ENCODE data around the gene CCDC60. TPM values are rescaled to one million over a fixed set of nuclear protein-coding genes. Genes with fewer than 3 reads are reported as not detected.

The CCDC60 gene
- total and polyA plus RNA-seq, 4 experiments from 2014 or later: not detected

GRCh38 chr12:119440803-119441360 lies 106.4 kb downstream of the CCDC60 start:
- Mint-ChIP-seq H3K27ac (no peak overlapping the region), H3K9me3 (no peaks in the 10 kb centered on the region), H3K4me1 (peaks cover 0 to 3% (median 0%) of the 10 kb centered on the region in 4 donors), H3K36me3 (no peaks in the 10 kb centered on the region), H3K4me3 (no peak overlapping the region), H3K27me3 (peaks cover 12 to 21% of the 10 kb centered on the region in 2 donors)
- no peaks in the 10 kb centered on the region for H3K36me3 ChIP-seq (ENCODE audit: insufficient read depth, low read length)
- H3K27me3 ChIP-seq (ENCODE audit: insufficient read depth, low read length): no peaks in the 10 kb centered on the region
- CTCF ChIA-PET (ENCODE audit: partially characterized antibody): interaction anchor here (4.3 kb wide), 1 partner anchor 7 kb away, joined by 15 read pairs; no protein-coding TSS in a partner anchor
- DNase-seq: no peak
- no peaks in the 10 kb centered on the region for H3K4me1 ChIP-seq (ENCODE audit: insufficient read depth, low read length)
- POLR2A ChIA-PET (ENCODE audit: partially characterized antibody): no interaction called here
- no peaks in the 10 kb centered on the region for H3K9me3 ChIP-seq (ENCODE audit: control insufficient read depth in 1 of 2, low read length in 2 of 2)
- H3K27ac ChIP-seq (ENCODE audit: low read depth, low read length): no peak overlapping the region
- H3K4me3 ChIP-seq (ENCODE audit: low read length in 2 of 2): no peak overlapping the region
- intact Hi-C loops (cut with micrococcal nuclease): loop anchor here (10.0 kb wide), 1 partner anchor 214 kb away; no protein-coding TSS in a partner anchor

- POLR2A ChIA-PET (ENCODE audit: partially characterized antibody): no interaction called here
- no peaks in the 10 kb centered on the region for H3K9me3 ChIP-seq (ENCODE audit: control insufficient read depth in 1 of 2, low read length in 2 of 2)
- intact Hi-C loops (cut with micrococcal nuclease): loop anchor here (10.0 kb wide), 1 partner anchor 210 kb away; no protein-coding TSS in a partner anchor
- peak in 4 of 5 donors; percentile 3 to 8 (median 6) for DNase-seq
- no peaks in the 10 kb centered on the region for H3K27me3 ChIP-seq (ENCODE audit: insufficient read depth, low read length)
- H3K4me3 ChIP-seq (ENCODE audit: low read length in 2 of 2): no peak overlapping the region
- peaks cover 4 to 15% of the 10 kb centered on the region in 2 donors for H3K27me3 Mint-ChIP-seq
- no peak overlapping the region for H3K27ac ChIP-seq (ENCODE audit: low read depth, low read length)
- H3K27ac Mint-ChIP-seq: no peak overlapping the region
- H3K4me1 Mint-ChIP-seq: peaks cover 0 to 3% (median 0%) of the 10 kb centered on the region in 4 donors
- CTCF ChIA-PET (ENCODE audit: partially characterized antibody): interaction anchor here (0.9 to 4.3 kb wide), 4 partner anchors 8 to 100 kb away, joined by 3 to 15 read pairs (median 5); no protein-coding TSS in a partner anchor
- no peaks in the 10 kb centered on the region for H3K9me3 Mint-ChIP-seq
- H3K36me3 Mint-ChIP-seq: no peaks in the 10 kb centered on the region
- no peaks in the 10 kb centered on the region for H3K4me1 ChIP-seq (ENCODE audit: insufficient read depth, low read length)
- H3K4me3 Mint-ChIP-seq: no peak overlapping the region
- H3K36me3 ChIP-seq (ENCODE audit: insufficient read depth, low read length): no peaks in the 10 kb centered on the region
Observed at GRCh38 chr12:119444462-119445044, 110.0 kb downstream of the CCDC60 start.

- no peak overlapping the region for H3K4me3 ChIP-seq (ENCODE audit: low read length in 2 of 2)
- Mint-ChIP-seq H3K9me3 (no peaks in the 10 kb centered on the region), H3K36me3 (no peaks in the 10 kb centered on the region), H3K27ac (no peak overlapping the region), H3K4me3 (no peak overlapping the region), H3K4me1 (peaks cover 0 to 3% (median 0%) of the 10 kb centered on the region in 4 donors), H3K27me3 (peaks cover 4 to 13% of the 10 kb centered on the region in 2 donors)
- ChIA-PET CTCF (ENCODE audit: partially characterized antibody) (interaction anchor here (0.9 to 1.1 kb wide), 2 partner anchors 10 to 70 kb away, joined by 3 to 4 read pairs; no protein-coding TSS in a partner anchor), POLR2A (ENCODE audit: partially characterized antibody) (no interaction called here)
- H3K27me3 ChIP-seq (ENCODE audit: insufficient read depth, low read length): no peaks in the 10 kb centered on the region
- no peaks in the 10 kb centered on the region for H3K4me1 ChIP-seq (ENCODE audit: insufficient read depth, low read length)
- intact Hi-C loops (cut with micrococcal nuclease): loop anchor here (10.0 kb wide), 1 partner anchor 208 kb away; no protein-coding TSS in a partner anchor
- H3K9me3 ChIP-seq (ENCODE audit: control insufficient read depth in 1 of 2, low read length in 2 of 2): no peaks in the 10 kb centered on the region
- no peak for DNase-seq
- H3K27ac ChIP-seq (ENCODE audit: low read depth, low read length): no peak overlapping the region
- H3K36me3 ChIP-seq (ENCODE audit: insufficient read depth, low read length): no peaks in the 10 kb centered on the region
Observed at GRCh38 chr12:119446459-119446858, 111.9 kb downstream of the CCDC60 start.

- ChIA-PET POLR2A (ENCODE audit: partially characterized antibody) (no interaction called here), CTCF (ENCODE audit: partially characterized antibody) (no interaction called here)
- intact Hi-C loops (cut with micrococcal nuclease): loop anchor here (10.0 kb wide), 1 partner anchor 208 kb away; no protein-coding TSS in a partner anchor
- H3K4me1 ChIP-seq (ENCODE audit: insufficient read depth, low read length): no peaks in the 10 kb centered on the region
- H3K27me3 ChIP-seq (ENCODE audit: insufficient read depth, low read length): no peaks in the 10 kb centered on the region
- Mint-ChIP-seq H3K27ac (no peak overlapping the region), H3K4me3 (no peak overlapping the region), H3K36me3 (no peaks in the 10 kb centered on the region), H3K4me1 (peaks cover 0 to 3% (median 0%) of the 10 kb centered on the region in 4 donors), H3K9me3 (no peaks in the 10 kb centered on the region), H3K27me3 (peaks cover 4 to 13% of the 10 kb centered on the region in 2 donors)
- no peak overlapping the region for H3K27ac ChIP-seq (ENCODE audit: low read depth, low read length)
- DNase-seq: no peak
- no peak overlapping the region for H3K4me3 ChIP-seq (ENCODE audit: low read length in 2 of 2)
- H3K9me3 ChIP-seq (ENCODE audit: control insufficient read depth in 1 of 2, low read length in 2 of 2): no peaks in the 10 kb centered on the region
- no peaks in the 10 kb centered on the region for H3K36me3 ChIP-seq (ENCODE audit: insufficient read depth, low read length)
Observed at GRCh38 chr12:119447126-119447525, 112.6 kb downstream of the CCDC60 start.

GRCh38 chr12:119447618-119448017 lies 113.1 kb downstream of the CCDC60 start:
- POLR2A ChIA-PET (ENCODE audit: partially characterized antibody): no interaction called here
- H3K27ac Mint-ChIP-seq: no peak overlapping the region
- H3K36me3 Mint-ChIP-seq: no peaks in the 10 kb centered on the region
- H3K27ac ChIP-seq (ENCODE audit: low read depth, low read length): no peak overlapping the region
- peaks cover 0 to 3% (median 0%) of the 10 kb centered on the region in 4 donors for H3K4me1 Mint-ChIP-seq
- no peak overlapping the region for H3K4me3 ChIP-seq (ENCODE audit: low read length in 2 of 2)
- CTCF ChIA-PET (ENCODE audit: partially characterized antibody): no interaction called here
- no peak overlapping the region for H3K4me3 Mint-ChIP-seq
- H3K9me3 Mint-ChIP-seq: no peaks in the 10 kb centered on the region
- H3K27me3 Mint-ChIP-seq: peaks cover 6 to 15% of the 10 kb centered on the region in 2 donors
- no peaks in the 10 kb centered on the region for H3K27me3 ChIP-seq (ENCODE audit: insufficient read depth, low read length)
- H3K36me3 ChIP-seq (ENCODE audit: insufficient read depth, low read length): no peaks in the 10 kb centered on the region
- intact Hi-C loops (cut with micrococcal nuclease): loop anchor here (10.0 kb wide), 1 partner anchor 207 kb away; no protein-coding TSS in a partner anchor
- no peaks in the 10 kb centered on the region for H3K9me3 ChIP-seq (ENCODE audit: control insufficient read depth in 1 of 2, low read length in 2 of 2)
- DNase-seq: no peak
- H3K4me1 ChIP-seq (ENCODE audit: insufficient read depth, low read length): no peaks in the 10 kb centered on the region

- ChIA-PET CTCF (ENCODE audit: partially characterized antibody) (no interaction called here), POLR2A (ENCODE audit: partially characterized antibody) (no interaction called here)
Observed at GRCh38 chr12:119448611-119449131, 114.1 kb downstream of the CCDC60 start.

GRCh38 chr12:119450771-119451170 lies 116.2 kb downstream of the CCDC60 start:
- ChIA-PET CTCF (ENCODE audit: partially characterized antibody) (no interaction called here), POLR2A (ENCODE audit: partially characterized antibody) (no interaction called here)
- H3K9me3 Mint-ChIP-seq: no peaks in the 10 kb centered on the region

More at GRCh38 chr12:119448611-119449131, 114.1 kb downstream of the CCDC60 start:
- Mint-ChIP-seq H3K36me3 (no peaks in the 10 kb centered on the region), H3K9me3 (no peaks in the 10 kb centered on the region), H3K4me1 (peaks cover 0 to 3% (median 0%) of the 10 kb centered on the region in 4 donors), H3K27me3 (peaks cover 7 to 18% of the 10 kb centered on the region in 2 donors), H3K4me3 (no peak overlapping the region), H3K27ac (no peak overlapping the region)
- intact Hi-C loops (cut with micrococcal nuclease): loop anchor here (10.0 kb wide), 1 partner anchor 206 kb away; no protein-coding TSS in a partner anchor
- H3K9me3 ChIP-seq (ENCODE audit: control insufficient read depth in 1 of 2, low read length in 2 of 2): no peaks in the 10 kb centered on the region
- H3K4me3 ChIP-seq (ENCODE audit: low read length in 2 of 2): no peak overlapping the region
- H3K36me3 ChIP-seq (ENCODE audit: insufficient read depth, low read length): no peaks in the 10 kb centered on the region
- H3K4me1 ChIP-seq (ENCODE audit: insufficient read depth, low read length): no peaks in the 10 kb centered on the region
- DNase-seq: no peak
- no peak overlapping the region for H3K27ac ChIP-seq (ENCODE audit: low read depth, low read length)
- H3K27me3 ChIP-seq (ENCODE audit: insufficient read depth, low read length): no peaks in the 10 kb centered on the region

More at GRCh38 chr12:119450771-119451170, 116.2 kb downstream of the CCDC60 start:
- intact Hi-C loops (cut with micrococcal nuclease): no loop called here
- no peak overlapping the region for H3K4me3 Mint-ChIP-seq
- no peaks in the 10 kb centered on the region for H3K36me3 Mint-ChIP-seq
- H3K4me1 Mint-ChIP-seq: no peaks in the 10 kb centered on the region
- no peak for DNase-seq
- no peak overlapping the region for H3K4me3 ChIP-seq (ENCODE audit: low read length in 2 of 2)
- no peaks in the 10 kb centered on the region for H3K9me3 ChIP-seq (ENCODE audit: control insufficient read depth in 1 of 2, low read length in 2 of 2)
- no peaks in the 10 kb centered on the region for H3K4me1 ChIP-seq (ENCODE audit: insufficient read depth, low read length)
- peak overlapping the region in 1 of 7 donors; percentile 60 for H3K27ac Mint-ChIP-seq
- H3K36me3 ChIP-seq (ENCODE audit: insufficient read depth, low read length): no peaks in the 10 kb centered on the region
- peaks cover 9 to 13% of the 10 kb centered on the region in 2 donors for H3K27me3 Mint-ChIP-seq
- H3K27ac ChIP-seq (ENCODE audit: low read depth, low read length): no peak overlapping the region
- no peaks in the 10 kb centered on the region for H3K27me3 ChIP-seq (ENCODE audit: insufficient read depth, low read length)

Measured in CD4-positive, alpha-beta memory T cell (primary cell).